ENCODE measurements around the gene EPSTI1.
A peak's percentile ranks its signal among the peaks of the same experiment; 100 is the strongest.

The EPSTI1 gene

DNA sequence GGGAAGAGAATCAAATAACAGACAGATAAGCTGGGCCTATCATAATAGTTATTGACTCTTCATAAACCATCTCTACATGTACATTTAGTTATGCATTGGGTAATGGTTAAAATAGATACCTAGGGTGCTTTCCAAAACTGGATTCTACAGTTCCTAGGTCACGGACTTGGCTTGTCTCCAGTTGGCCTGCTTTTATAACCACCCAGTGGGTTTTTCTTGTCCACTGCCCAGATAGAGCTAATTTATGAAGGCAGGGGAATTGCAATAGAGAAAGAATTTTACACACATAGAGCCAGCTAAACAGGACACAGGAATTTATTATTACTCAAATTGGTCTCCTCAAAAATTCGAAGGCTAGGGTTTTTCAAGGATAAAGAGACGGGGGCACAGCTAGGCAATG is 113.3 kb downstream of the EPSTI1 start:
- H3K27ac ChIP-seq, result no peak overlapping the region
- no peak for TF ChIP-seq ZFX (IDR thresholded peaks at IDR 0.05; ENCODE audit: borderline replicate concordance)
- TF ChIP-seq, protein P1, sequence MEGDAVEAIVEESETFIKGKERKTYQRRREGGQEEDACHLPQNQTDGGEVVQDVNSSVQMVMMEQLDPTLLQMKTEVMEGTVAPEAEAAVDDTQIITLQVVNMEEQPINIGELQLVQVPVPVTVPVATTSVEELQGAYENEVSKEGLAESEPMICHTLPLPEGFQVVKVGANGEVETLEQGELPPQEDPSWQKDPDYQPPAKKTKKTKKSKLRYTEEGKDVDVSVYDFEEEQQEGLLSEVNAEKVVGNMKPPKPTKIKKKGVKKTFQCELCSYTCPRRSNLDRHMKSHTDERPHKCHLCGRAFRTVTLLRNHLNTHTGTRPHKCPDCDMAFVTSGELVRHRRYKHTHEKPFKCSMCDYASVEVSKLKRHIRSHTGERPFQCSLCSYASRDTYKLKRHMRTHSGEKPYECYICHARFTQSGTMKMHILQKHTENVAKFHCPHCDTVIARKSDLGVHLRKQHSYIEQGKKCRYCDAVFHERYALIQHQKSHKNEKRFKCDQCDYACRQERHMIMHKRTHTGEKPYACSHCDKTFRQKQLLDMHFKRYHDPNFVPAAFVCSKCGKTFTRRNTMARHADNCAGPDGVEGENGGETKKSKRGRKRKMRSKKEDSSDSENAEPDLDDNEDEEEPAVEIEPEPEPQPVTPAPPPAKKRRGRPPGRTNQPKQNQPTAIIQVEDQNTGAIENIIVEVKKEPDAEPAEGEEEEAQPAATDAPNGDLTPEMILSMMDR (IDR thresholded peaks at IDR 0.05), result no peak

DNA sequence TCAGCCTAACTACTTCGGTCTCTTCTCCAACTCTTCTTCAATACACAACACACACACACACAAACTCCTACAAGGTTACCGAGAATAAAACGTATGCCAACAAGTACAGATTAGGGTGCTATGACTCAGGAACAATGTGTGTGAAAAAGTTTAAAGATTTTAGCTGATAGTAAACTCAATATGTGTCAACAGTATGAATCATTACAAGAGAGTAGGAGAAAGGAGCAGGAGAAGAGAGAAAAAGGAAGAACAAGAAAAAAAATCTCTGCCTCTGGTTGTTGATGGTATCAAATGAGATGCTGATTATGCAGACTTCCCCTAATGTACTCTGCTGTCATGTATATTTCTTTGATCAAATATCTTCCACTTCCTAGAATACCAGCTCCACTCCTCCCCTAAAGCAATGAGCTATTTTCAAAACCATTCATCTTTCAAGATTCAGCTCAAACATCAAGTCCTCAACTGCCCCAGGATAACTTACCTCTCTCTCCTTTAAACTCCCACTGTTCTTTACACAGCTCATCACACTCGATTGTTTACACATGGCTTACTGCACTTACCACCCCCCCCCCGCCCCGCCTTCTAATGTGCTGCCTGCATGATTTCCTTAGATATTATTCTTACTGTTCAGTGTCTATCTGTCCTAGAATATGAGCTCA is 115.0 kb downstream of the EPSTI1 start:
- TF ChIP-seq, protein P1 (IDR thresholded peaks at IDR 0.05), result no peak
- TF ChIP-seq ZFX (IDR thresholded peaks at IDR 0.05; ENCODE audit: borderline replicate concordance), result no peak
- H3K27ac ChIP-seq, result no peak overlapping the region

- H3K27ac ChIP-seq, result no peak overlapping the region
- TF ChIP-seq, protein P1 (IDR thresholded peaks at IDR 0.05), result no peak
- TF ChIP-seq ZFX (IDR thresholded peaks at IDR 0.05; ENCODE audit: borderline replicate concordance), result no peak
Measured at GRCh38 chr13:42876270-42876714, 115.7 kb downstream of the EPSTI1 start.

DNA sequence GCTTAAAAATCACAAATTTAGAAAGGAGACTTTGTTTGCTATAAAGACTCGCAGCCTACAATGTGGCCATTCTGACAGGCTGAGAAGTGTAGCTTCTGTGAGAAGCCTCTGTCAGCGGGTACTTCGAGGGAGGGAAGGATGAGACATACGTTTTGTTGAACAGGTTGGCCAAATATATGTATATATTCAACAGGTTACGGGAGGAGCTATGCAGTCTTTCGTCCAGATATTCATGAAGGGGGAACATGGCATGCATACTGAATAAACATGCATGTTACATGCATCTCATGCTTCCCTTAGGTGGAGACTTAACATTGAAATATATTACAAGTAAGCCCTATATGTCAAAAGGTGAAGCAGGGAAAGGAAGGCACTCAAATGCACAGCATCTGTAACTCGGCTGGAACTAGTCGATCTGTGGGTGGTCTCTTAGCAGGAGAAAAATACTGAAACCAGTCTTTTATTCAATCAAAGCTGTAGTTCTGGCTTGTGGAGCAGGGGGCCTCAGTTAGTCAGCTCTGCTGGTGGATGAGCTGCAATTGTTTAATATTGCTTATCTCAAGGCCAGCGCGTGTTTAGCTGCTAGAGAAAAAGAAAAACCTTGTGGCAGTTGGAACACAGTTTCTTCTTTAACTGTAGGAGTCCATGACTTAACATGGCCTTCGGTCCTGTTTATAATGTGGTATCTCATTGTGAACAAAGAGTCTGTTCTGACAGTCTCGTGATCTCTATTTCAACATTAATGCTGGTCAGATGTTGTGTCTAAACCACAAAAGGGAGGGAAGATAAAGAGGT is 116.4 kb downstream of the EPSTI1 start:
- H3K27ac ChIP-seq, result no peak overlapping the region
- no peak for TF ChIP-seq ZFX (IDR thresholded peaks at IDR 0.05; ENCODE audit: borderline replicate concordance)
- TF ChIP-seq, protein P1 (IDR thresholded peaks at IDR 0.05), result 0 out of 2 replicates have a peak, but pooled peaks have one; percentile 9

DNA sequence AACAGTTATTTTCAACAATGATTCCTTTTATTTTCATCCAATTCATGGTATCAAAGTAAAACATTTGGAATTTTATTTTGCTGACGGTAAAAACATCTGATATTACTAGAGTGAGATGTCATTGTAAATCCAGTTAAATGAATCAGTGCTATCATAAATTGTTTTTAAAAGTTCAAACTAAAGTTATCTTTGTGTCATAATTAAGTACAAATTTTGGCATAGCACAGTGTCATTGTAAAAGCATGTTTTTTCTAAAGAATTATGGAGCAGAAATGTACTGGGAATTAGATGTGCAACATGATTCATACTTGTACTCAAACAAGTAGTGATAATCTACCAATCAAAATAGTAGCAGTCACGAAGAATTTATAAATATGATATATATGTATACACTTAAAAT is 117.8 kb downstream of the EPSTI1 start:
- TF ChIP-seq, protein P1 (IDR thresholded peaks at IDR 0.05), result no peak
- TF ChIP-seq ZFX (IDR thresholded peaks at IDR 0.05; ENCODE audit: borderline replicate concordance), result no peak

GRCh38 chr13:42873081-42873480 is 119.0 kb downstream of the EPSTI1 start:
- TF ChIP-seq ZFX (IDR thresholded peaks at IDR 0.05; ENCODE audit: borderline replicate concordance), result no peak
- TF ChIP-seq, protein P1 (IDR thresholded peaks at IDR 0.05), result no peak
- no peak overlapping the region for H3K27ac ChIP-seq

More for the DNA sequence above, 117.8 kb downstream of the EPSTI1 start:
- H3K27ac ChIP-seq, result no peak overlapping the region

- no peak overlapping the region for H3K27ac ChIP-seq
- no peak for TF ChIP-seq ZFX (IDR thresholded peaks at IDR 0.05; ENCODE audit: borderline replicate concordance)
- TF ChIP-seq, protein P1 (IDR thresholded peaks at IDR 0.05), result no peak
Measured at GRCh38 chr13:42867232-42867631, 124.8 kb downstream of the EPSTI1 start.
